ENCODE measurements around the gene TMEM43.

The TMEM43 gene

GRCh38 chr3:14181253-14181652, 56.4 kb downstream of the TMEM43 start:
- no peak for DNase-seq

- DNase-seq, result no peak
Measured at GRCh38 chr3:14183015-14183577, 58.2 kb downstream of the TMEM43 start.

- DNase-seq, result no peak
Measured at GRCh38 chr3:14186854-14187458, 62.1 kb downstream of the TMEM43 start.

GRCh38 chr3:14188041-14188754, 63.3 kb downstream of the TMEM43 start:
- no peak for DNase-seq

All from CD4-positive, alpha-beta T cell treated with Interleukin-21 for 1 hour (primary cell).